Activated CD4-positive, alpha-beta T cell treated with anti-CD3 and anti-CD28 coated beads for 4 hours (primary cell): ENCODE results near the gene LYRM9.
"Not testable (repeated sequence)": the region's sequence is repeated elsewhere in the genome, so short reads cannot be mapped to it uniquely, and the experiment has no call there.

ENCODE experiments used
- DNase-seq, 2 donors: peaks; one replicate each; pipeline ENCODE4 v3.0.0-alpha.2; 2020

The LYRM9 gene

GRCh38 chr17:27837769-27838168, 55.4 kb downstream of the LYRM9 start:
- DNase-seq = not testable (repeated sequence)

GRCh38 chr17:27836651-27837050, 56.5 kb downstream of the LYRM9 start:
- DNase-seq = no peak

GRCh38 chr17:27834571-27834970, 58.6 kb downstream of the LYRM9 start:
- no peak for DNase-seq

GRCh38 chr17:27832831-27833230, 60.3 kb downstream of the LYRM9 start:
- DNase-seq = no peak

GRCh38 chr17:27829888-27830287, 63.3 kb downstream of the LYRM9 start:
- DNase-seq = not testable (repeated sequence)

GRCh38 chr17:27829143-27829711, 63.9 kb downstream of the LYRM9 start:
- not testable (repeated sequence) for DNase-seq
